GM18519 (cell line): ENCODE data around the gene CACNA1C.

Source experiments
- ATAC-seq: cut with Tn5 transposase; IDR thresholded peaks from one replicate; pipeline ENCODE4 v1.9.1; 2021; ENCODE audit warnings: mild to moderate bottlenecking, moderate library complexity; ENCODE audit not compliant: unreplicated experiment, low FRiP score

Gene CACNA1C

DNA sequence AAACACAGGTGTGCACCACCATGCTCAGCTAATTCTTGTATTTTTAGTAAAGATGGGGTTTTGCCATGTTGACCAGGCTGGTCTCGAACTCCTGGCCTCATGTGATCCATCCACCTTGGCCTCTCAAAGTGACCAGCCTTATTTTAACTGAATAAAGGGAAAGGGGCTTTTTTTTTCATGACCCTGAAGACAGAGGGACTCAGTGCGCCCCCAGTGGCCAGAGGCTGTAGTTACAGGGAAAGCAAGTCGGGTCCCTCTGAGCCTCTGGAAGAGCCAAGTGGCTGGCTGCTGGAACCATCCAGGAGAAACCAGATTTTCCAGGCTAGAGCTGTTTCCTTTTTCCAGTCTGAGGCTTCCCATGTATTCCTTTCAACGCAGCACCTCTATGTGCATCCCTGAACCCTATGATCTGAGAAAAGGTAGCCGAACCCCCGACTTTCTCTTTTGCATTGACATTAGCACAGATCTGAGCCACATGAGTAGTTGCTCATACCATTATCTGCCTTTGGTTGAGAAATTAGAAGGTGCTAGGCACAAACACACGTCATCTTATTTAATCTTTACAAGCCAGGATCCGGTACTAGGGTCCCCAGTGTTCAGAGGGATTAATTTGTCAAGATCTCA lies 342.7 kb downstream of the CACNA1C start:
- ATAC-seq = no peak

DNA sequence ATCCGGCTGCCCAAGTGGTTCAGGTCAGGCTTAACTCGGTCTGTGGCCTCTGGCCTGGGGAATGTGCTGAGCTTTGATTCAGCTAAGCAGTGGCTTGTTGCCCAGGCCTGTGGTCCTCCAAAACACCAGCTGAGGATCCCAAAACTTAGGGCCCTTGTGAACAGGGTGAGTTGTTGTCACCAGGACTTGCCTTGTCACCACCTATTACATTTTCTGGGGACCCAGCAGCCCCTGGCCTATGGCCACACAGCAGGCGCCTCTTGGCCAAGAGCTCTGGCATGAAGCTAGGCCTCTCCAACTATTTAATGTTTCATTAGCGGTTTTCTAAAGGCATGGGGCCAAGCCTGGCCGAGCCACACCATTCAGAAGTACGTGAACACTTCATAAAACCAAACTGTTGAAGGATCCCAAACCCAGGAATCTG lies 343.7 kb downstream of the CACNA1C start:
- ATAC-seq = no peak

DNA sequence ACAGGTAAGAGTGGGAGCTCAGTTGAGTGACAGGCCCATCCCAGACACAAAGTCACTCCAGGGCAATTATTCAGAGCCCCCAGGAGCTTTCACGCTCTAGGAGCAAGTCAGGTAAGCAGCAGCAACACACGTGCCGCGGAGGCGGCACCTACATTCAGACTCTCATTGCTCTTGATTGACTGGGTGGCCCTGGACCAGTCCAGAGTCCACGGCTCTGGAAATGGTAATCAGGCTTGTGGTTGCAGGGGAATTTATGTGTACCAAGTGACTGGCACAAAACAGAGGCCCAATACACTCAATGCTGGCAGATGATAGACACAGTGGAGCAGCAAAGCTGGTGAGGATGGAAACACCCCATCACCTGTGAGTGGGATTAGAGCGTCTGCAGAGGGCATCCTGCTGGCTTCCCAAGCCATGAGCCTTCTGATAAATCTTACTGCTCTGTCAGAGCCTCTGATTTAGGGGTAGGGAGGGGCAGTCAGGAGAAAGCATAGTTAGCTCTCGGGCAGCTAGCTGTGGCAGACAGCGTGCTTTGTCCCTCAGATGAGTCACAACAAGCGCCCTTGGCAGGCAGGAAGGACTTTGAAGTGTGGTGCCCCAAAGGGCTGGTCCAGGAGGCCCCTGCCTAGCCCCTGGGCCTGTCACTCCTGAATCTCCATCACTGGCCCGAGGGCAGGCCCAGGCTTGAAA lies 344.7 kb downstream of the CACNA1C start:
- ATAC-seq = no peak

DNA sequence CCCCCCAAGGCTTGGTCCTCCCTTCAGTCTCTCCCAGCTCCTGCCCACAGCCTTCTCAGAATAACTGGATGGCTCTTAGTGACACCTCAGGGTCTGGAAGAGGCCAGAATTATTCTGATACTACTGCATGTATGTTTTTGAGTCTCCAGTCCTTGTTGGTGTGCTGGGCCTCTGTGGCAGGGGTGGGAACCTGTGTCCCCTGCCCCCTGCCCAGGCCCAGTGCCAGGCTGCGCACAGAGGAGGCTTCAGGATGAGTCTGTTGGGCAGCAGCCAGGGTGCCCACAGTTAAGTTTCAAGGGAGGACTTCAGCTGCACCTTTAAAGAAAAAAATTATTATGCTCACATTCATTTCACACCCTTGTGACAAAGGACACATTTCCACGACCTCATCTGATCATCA lies 348.3 kb downstream of the CACNA1C start:
- ATAC-seq = no peak

GRCh38 chr12:2402073-2402579 lies 349.3 kb downstream of the CACNA1C start:
- no peak for ATAC-seq

GRCh38 chr12:2403221-2403976 lies 350.6 kb downstream of the CACNA1C start:
- no peak for ATAC-seq

DNA sequence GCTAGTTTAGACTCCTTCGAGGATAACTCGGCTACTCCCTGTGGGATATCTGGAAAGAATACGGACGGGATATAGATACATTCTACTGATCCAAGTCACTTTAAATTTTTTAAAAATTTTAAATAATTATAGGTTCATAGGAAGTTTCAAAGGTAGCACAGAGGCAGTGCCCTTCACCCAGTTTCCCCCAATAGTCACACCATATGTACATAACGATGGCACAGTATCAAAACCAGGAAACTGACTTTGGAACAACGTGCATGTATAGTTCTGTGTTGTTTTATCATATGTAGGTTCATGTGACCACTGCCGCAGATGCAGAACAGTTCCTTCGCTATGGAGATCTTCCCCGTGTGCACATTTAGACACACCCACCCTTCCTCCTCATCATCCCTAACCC lies 352.3 kb downstream of the CACNA1C start:
- no peak for ATAC-seq

DNA sequence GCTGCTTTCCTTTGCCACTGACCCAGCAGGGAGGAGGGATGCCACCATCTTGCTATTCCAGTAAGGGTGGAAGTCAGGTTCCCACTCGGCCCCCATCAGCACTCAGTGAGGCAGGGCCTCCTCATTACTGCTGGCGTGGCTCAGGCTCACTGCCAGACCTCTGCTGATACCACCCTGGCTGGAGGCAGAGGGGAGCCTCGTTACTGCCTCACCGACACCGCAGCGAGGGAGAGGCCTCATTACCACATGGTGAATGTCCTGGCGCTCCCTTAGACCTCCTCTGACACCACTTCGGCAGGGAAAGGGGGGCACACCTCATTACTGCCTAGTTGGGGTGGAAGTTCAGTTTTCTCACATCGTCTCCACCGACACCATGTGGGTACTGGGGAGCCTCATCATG lies 354.1 kb downstream of the CACNA1C start:
- no peak for ATAC-seq

GRCh38 chr12:2408262-2408661 lies 355.5 kb downstream of the CACNA1C start:
- no peak for ATAC-seq

DNA sequence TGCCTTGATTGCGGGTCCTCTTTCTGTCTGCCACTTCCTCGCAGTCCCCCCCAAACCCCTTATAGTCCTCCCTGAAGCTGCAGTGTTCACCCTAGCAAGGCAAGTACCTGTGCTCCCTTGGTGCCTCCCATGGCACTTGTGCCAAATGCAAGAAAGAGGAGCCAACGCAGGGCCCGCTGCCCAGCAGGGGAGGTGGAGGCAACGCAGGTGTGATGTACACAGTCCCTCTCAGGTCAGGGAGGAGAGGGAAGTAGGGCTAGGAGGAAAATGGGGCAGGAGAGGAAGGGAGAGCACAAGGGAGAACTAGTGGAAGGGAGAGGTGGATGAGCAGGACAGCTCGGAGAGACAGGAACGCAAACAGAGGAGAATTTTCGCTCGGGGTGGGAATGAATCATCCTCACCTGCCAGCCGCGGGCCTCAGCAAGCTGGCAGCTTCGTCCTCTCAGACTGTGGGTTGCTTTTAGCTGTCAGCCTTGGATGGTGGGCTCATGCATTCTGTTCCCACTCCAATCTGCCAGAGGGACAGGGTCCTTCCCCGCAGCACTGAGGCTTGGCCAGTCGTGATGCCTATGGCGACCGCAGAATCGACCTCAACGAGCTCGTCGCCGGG lies 357.0 kb downstream of the CACNA1C start:
- ATAC-seq = no peak

DNA sequence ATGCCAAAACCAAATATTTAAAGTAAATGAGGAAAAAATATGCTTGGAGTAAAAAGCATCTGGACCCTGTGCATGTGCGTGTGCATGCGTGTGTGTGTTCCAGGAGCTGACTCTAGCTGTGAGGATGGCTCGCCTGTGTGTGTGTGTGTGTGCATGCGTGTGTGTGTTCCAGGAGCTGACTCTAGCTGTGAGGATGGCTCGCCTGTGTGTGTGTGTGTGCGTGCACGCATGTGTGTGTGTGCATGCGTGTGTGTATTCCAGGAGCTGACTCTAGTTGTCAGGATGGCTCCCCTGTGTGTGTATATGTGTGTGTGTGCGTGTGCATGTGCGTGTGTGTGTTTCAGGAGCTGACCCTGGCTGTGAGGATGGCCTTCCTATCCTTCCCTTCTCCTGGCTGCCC lies 357.7 kb downstream of the CACNA1C start:
- no peak for ATAC-seq

- ATAC-seq = no peak
Observed at GRCh38 chr12:2411011-2411410, 358.2 kb downstream of the CACNA1C start.

- ATAC-seq = no peak
Observed at GRCh38 chr12:2411616-2412304, 359.0 kb downstream of the CACNA1C start.

GRCh38 chr12:2412305-2412643 lies 359.5 kb downstream of the CACNA1C start:
- ATAC-seq = no peak

GRCh38 chr12:2413301-2413700 lies 360.5 kb downstream of the CACNA1C start:
- no peak for ATAC-seq

GRCh38 chr12:2413999-2414792 lies 361.4 kb downstream of the CACNA1C start:
- ATAC-seq = no peak

DNA sequence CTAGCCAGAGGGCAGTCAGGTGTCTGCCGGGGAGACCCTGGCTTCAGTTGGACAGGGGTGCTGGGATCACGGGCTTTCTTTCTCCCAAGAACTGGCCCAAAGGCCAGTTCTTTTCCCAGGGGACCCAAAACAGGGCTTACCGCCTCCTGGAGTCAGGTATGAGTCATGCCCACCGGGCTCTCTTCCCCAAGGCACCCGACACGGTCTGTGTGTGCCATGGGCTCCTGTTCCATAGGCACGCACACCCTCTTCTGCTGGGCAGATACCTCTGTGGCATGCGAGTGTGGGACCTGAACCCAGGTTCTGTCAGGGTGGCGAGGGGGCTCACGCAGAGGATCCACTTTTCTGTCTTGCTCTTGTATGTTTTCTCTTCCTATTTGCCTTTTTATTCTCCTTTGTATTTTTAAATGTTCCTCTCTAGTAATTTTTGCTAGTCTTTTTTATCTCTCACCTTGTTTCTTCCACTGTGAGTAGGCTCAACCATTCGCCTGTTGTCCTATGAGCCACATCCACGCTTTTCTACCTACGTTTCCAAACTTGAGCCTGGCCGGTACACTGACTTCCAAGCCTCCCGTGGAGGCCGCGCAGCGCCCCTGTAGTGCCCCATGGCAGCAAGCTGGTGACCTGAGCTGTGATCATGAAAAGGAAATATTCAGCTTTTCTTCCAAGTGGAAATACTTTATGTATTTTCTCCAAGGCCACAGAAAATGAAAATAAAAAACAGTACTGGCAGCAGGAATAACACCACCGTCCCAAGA lies 362.2 kb downstream of the CACNA1C start:
- no peak for ATAC-seq

DNA sequence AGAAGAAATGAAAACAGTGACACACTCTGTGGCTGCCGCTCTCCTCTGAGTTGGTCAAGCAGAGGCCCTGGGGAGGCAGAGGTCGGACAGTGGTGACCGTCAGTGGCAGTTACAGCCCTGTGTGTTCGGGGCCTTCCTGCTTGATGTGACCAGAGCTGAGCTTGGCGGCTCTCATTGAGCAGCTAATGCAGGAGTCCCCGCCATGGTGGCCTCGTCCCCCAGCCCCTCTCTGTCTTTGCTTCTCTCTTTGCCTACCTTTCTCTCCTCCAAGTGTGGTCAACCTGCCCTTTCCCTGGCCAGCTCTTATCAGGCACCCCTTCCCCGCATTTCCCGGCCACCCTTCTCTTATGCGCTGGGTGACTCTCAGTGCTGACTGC lies 362.8 kb downstream of the CACNA1C start:
- no peak for ATAC-seq

GRCh38 chr12:2416158-2416557 lies 363.4 kb downstream of the CACNA1C start:
- no peak for ATAC-seq
